Suppressor macrophage treated with lipopolysaccharide for 1 hour (primary cell): ENCODE results near the gene PLA2R1.

Experiments
- DNase-seq, 3 donors: peaks; one replicate each; pipeline ENCODE4 v3.0.0-alpha.2; 2020 to 2022

The PLA2R1 gene

DNA sequence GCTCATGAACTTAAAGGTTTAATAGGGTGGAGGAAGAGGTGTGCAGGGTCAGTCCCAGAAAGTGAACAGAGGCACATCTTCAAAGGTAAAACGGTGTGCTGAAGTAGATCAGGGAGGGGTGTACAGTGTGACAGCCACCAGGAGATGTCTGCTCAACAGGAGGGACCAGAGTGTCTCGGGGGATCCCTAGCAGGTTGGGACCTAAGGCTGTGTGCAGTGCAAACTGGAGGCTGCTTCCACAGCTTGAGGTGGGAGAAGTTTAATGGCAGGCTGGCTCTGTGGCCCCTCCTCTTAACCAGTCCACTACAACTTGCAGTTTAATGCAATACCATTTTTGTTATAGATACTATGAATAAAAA lies 33.2 kb downstream of the PLA2R1 start:
- DNase-seq, result no peak

DNA sequence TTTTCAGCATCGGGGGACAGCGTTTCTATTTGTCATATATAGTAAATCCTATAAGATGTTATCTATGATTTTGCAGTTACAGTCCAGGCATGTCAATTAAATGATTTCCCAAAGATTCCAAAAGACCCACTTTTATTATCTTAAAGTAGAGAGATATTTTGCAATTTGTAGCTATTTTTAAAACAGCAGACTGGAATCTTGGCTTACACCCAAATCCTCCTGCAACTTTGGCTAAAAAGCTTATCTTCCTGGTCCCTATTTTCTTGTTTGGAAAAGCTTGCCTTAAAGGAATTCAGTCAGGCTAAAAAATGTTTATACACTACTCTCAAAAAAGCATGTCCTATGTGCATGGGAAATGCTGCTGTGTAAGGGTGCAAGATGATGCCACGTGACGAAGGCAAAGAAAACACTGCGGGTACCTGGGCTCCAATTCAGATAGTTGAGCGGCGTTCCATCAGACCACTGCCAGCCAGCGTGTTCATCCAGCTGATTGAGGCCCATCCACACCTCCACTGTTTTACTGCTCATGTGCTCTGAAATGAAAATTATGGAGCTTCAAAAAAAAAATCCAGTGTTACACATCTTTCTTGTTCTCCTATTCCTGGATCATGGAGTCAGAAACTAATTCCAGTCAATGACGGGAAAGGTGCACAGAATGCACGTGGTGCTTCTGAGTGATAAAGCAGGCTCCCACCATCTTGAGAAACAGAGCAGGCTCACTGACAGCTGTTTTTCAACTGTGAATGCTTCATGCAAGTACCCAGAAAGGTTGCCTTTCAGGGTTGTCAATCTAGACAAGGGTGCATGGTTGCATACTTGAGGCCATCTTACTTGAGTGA lies 33.8 kb downstream of the PLA2R1 start:
- no peak for DNase-seq

DNA sequence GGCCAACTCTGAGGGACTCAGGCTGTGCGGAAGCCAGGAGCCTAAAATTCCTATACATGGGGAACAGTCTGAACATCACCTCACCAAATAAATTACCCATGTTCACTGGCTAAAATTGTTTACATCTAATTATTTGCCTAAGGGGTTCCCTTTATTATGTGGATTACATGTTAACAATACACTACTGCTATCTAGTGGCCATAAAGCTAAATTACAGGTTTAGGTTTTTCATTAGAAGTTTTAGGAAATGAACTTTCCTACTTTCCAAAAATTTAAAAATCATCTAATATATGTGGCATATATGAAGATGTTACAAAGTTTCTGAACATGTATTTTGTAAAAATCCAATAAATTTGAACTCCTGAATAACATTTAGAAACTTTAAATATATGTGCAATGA lies 40.3 kb downstream of the PLA2R1 start:
- peak; percentile 13 to 69 (median 49) for DNase-seq

DNA sequence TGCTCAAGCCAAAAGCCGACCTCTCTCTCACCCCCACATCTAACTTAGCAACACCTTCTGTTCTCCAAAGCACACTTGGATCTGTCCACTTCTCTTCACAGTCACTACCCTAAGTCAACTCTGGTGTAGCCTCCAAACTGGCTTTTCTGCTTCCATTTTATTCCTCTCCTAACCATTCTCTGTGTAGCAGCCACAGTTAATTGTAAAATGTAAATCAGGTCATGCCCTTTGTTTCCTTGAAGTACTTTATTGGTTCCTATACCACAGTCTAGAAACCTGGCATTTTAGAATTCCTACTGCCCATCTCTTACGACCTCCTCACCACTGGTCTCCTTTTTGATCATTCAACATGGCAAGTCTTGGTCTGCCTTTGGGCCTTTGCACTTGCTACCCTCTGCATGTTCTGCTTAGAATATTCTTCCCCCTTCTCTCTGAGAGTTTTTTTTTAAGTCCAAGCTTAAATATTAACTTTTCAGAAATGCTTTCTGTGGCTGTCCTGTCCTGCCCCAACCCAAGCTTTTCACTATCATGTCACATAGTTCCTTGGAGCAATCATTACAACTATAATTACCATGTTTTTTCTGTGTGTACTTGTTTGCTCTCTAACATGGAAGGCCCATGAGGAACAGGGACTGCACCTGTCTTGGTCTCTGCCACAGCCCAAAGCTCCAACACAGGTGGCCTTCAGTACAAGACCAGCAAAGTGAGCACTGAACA lies 42.9 kb downstream of the PLA2R1 start:
- no peak for DNase-seq

DNA sequence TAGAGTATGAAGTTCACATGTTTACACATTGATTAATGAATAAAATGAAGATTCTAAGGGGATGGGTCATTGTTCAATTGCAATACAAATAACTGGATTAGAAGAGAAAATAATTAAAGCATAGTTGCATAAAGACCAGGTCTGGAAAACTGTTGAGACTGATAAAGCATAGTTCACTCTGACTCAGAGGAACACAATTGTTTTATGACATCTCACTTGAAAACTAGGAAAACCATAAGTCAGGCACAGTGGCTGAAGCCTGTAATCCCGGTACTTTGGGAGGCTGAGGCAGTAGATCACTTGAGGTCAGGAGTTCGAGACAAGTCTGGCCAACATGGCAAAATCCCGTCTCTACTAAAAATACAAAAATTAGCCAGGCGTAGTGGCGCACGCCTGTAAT lies 46.7 kb downstream of the PLA2R1 start:
- no peak for DNase-seq

DNA sequence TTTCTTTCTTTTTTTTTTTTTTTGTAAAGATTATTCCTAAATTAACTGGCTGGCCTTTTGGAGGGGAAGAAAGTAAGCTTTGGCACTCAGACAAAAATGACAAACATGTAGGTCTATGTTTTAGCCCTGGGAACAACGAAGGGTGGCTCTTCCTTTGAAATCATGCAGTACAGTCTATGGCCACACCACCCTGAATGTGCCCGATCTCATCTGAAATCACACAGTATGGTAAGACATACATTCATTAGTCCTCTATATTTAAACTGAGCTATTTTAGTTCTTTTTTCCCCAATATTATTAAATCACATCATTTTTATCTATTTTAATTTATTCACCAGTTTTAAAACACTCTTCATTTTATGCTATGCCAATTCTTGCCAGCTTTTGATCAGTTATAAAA lies 48.2 kb downstream of the PLA2R1 start:
- DNase-seq, result no peak

DNA sequence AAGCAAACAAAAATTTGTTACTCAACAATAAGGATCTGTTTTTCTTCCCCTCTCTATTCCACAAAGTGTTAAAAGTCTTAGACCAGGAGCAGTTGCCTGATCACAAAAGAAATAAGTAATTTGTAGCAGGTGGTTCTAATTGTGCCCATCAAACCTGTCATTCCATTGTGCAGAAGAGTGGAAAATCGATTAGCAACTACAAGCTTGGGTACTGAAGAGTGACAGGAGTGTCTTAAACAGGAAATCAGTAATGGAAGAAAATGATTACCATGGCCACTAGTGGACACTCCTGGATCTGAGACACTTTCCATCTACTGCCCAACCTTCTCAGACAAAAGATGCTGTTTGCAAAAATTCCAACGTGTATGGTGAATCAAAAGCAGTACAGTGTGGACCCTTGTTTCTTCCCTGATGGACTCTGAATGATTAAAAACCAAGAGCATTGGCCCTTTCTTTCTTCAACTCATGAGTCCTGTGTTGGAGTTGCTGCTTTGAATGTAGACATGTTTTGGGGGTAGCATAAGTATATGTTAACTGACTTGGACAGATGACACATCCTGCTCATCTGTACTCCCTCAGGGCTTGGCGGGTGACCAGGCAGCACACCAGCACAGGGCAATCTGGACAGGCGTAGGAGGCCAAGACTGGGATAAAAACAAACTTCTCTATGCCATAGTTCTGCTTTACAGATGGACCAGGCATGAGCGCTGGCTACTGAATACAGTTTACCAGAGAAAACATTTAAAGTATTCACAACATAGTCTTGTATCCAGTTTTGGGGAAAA lies 51.9 kb downstream of the PLA2R1 start:
- DNase-seq, result no peak

DNA sequence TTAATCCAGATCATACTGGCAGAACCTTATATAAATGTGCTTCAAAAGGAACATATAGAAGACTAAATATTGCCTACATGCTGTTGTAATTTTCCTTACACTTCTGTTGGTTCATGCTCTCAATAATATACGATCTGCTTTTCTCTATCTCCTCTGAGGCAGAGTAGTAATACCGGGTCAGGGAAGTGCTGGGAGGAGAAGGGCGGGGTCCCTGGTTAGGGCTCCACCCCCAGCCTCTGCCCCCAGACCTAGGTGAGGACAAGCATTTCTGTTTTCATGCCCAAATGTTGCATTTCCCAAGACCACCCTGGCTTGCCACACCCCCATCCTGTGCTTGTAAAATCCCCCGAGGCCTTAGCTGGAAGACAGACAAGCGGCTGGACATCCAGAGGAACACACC lies 55.3 kb downstream of the PLA2R1 start:
- DNase-seq, result no peak

DNA sequence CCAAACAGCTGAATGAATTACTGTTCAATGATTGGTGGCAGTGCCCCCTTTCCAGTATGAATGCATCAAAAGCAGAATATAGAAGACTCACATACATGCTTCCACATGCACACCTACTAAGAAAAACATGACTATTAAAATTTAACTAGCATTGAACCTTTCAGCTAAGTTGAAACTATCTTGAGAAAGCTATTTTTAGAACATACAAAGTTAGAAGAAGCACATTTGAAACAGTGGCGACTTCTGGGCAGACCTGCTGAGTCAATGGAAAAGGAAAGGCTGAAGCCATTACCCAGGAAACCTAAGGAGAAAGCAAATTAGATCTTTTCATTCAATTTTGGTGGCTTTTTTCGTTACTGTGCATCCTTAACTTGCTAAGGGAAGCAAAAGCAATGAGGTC lies 55.9 kb downstream of the PLA2R1 start:
- no peak for DNase-seq

DNA sequence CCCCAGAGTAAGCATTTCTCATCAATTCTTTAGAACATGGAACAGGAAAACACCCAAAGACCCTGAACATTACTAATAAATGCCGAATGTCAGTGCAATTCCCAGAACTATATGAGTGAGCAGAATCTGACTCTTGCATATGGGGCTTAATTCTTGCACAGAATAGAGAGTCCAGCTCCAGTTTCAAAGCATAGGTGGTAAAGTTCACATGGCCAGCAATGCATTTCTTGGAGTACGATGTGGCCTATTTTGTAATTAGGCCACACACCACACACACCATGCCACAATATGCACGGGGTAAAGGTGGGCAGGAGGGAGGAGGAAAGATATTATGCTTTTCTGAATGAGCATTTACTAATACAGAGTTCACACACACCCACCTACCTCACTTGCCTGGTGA lies 56.5 kb downstream of the PLA2R1 start:
- no peak for DNase-seq

DNA sequence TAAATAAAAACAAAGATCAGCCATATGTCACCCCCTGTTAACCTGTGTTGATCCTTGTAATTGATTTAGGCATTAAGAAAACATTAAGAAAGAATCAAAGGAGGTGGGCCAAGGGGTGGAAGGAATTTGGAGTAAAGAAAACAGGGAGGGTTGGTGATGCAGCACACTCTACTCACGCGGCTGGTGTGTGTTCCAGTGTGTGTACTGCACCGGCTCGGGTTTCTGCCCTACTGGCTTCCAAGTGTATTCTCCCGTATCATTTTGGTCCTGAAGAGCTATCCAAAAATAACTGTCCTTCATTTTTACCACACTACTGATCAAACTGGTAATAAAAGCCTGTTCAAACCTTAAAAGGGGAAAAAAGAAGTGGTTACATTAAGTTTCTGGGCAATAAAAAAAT lies 56.9 kb downstream of the PLA2R1 start:
- DNase-seq, result no peak

DNA sequence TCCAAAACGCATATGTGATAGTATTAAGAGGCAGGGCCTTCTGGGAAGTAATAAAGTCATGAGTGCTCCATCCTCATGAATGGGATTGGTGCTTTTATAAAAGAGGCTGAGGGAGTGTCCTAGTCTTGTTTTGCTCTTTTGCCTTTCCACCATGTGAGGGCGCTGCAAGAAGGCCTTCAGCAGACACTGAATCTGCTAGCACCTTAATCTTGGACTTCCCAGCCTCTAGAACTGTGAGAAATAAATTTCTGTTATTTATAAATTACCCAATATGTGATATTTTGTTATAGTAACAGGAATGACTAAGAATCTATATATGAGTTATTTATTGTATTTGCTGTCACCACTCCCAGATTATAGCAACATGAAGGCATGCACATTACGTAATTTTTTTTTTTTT lies 63.5 kb downstream of the PLA2R1 start:
- DNase-seq, result peak; percentile 25 to 57 (median 30)

DNA sequence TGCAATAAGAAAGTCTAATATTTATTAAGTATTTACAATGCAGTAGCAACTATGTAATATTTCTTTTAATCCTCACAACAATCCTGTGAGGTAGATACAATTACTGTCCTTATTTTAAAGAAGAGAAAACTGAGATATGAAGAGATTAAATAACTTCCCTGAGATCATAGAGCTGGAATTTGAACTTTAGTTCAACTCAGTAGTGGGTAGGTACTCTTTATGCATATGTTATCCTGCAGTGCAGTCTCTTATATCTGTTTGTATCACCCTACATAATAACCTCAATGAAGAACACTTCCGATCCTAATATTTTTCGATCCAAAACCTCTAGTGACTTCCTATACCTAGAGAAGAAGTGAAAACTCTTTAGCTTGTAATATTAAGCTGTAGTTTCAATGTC lies 64.2 kb downstream of the PLA2R1 start:
- no peak for DNase-seq

DNA sequence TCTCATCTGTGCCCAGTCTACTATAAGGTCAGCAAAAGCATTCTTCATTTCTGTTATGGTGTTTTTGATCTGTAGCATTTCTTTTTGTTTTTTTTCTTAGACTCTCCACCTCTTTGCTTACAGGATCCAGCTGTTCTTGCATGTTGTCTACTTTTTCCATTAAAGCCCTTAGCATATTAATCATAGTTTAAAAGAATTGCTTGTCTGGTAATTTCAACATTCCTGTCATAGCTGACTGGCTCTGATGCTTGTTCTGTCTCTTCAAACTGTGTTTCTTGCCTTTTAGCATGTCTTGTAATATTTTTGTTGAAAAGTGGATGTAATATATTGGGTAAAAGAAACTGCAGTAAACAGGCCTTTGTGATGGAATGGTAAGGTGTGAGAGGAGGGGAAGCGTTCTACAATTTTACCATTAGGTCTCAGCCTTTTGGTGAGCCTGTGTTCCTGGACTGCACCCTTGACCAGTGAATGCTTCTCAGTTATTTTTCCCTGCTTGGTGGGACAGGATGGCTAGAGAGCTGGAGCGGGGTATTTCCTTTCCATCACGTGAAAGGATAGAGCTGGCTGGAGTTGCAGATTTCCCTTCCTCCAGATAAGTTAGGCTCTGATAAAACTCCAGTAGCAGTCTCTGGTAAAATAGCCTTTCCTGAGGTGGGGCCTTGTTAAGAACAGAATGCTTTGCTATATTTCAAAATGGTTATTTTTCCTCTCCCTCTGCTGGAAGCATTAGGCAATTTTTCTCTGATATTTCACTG lies 65.4 kb downstream of the PLA2R1 start:
- no peak for DNase-seq

DNA sequence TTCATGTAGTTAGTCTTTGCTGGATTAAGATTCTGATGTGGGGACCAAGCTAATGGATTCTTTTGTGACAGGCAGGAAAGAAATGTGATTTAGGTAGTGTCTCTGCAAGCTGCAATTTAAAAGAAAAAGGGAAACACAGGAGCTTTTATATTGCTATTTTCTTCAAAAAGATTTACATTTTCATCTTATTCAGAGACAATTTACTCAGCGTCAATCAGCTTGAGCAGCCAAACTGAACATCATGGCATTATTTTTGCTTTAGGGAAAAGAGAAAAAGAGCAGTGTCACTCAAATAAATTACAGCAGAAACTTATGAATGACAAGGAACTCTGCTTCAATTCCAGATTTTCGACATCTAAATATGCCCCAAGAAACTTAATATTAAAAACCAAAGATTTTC lies 67.4 kb downstream of the PLA2R1 start:
- DNase-seq, result no peak

DNA sequence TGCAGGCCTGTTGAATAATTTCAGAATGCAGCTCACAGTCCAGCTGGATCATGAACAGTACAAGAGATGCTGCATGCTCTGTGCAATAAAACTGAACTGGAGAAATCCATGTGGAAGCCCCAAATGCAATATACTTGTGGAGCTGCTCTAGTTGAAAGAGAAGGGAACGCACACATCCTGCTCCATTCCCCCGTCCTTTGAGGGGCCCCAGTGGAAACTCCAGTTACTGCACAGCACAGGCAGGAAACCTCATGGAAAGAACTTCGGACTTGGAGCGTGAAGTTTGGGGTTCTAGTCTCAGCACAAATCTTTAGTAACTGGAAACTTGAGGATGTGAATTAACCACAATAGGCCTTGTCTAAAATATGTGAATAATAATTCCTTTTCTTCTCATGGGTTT lies 73.2 kb downstream of the PLA2R1 start:
- no peak for DNase-seq

DNA sequence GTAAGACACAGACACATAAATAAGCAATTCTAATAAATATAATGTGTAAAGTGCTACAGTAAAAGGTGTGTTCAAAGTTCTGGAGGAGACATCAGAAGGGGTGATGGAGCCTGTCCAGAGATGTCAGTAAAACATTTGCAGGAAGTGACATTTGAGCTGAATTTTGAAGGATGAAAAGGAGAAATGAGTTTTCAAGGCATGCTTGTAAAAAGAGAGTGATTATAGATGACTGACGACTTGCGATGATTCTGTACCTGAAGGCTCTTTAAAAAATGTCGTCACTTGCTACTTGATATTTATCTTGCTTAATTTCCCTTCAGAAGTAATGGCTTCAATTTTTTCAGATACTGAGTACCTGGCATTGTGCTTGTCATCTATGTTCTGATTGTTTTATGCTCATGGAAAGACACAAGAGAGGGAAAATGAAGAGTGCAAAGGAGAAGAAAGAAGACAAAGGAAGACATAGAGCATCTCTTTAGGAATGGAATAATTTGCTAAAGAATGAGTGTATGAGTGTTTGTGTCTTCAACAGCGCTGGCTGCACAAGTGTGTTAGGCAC lies 73.9 kb downstream of the PLA2R1 start:
- no peak for DNase-seq

DNA sequence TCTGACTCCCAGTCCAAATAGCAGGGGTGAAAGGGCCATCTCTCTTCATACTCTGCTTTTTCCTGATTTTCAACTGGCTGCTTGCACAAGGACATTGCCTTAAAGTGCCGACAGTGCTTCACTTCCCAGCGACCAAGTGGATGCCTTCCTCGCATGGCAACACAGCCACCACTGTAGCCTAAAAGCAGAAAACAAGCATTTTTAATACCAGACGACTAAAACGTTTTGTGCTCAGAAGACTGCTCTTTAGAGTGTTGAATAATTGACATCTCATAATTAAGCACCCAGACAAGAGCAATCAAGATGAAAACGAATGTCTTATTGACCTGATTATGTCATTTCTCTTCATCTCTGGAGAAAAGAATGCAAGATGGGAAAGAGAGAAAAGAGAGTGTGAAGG lies 75.2 kb downstream of the PLA2R1 start:
- no peak for DNase-seq

DNA sequence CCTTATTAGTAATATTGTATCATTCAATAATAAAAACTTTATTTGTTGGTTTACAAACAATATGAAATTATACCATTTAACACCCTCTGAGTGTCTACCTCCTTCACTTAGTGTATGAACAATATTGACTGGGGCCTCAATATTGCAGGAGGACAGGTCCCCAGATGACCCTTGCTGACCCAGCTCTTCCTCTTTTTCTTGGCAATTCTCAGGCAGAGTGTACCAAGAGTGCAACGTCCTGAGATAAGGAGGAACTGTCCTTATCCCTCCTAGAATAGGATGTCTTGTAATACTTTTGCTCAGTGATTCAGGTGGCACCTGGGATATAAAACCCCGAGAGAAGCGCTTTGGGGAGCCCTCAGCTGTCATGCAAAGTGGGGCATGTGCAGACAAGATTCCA lies 76.8 kb downstream of the PLA2R1 start:
- DNase-seq, result peak in 2 of 3 donors; percentile 7 to 20

DNA sequence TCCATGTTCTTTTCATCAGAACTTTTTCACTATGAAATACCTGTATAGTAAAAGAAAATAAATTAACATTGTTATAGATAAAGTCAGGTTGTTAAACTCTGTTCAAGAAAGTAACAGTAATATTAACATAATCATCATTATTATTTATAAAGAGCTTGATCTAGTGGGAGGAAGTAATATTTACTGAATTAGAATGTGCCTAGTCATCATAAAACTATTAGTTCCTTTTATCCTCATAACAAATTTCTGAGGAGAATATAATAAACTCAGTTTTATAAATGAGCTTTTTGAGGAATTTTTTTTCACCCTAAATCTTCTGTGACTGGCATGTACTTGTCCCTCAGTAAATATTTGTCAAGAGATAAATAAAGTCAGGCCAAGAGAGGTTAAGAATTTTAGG lies 78.4 kb downstream of the PLA2R1 start:
- peak in 1 of 3 donors; percentile 27 for DNase-seq

DNA sequence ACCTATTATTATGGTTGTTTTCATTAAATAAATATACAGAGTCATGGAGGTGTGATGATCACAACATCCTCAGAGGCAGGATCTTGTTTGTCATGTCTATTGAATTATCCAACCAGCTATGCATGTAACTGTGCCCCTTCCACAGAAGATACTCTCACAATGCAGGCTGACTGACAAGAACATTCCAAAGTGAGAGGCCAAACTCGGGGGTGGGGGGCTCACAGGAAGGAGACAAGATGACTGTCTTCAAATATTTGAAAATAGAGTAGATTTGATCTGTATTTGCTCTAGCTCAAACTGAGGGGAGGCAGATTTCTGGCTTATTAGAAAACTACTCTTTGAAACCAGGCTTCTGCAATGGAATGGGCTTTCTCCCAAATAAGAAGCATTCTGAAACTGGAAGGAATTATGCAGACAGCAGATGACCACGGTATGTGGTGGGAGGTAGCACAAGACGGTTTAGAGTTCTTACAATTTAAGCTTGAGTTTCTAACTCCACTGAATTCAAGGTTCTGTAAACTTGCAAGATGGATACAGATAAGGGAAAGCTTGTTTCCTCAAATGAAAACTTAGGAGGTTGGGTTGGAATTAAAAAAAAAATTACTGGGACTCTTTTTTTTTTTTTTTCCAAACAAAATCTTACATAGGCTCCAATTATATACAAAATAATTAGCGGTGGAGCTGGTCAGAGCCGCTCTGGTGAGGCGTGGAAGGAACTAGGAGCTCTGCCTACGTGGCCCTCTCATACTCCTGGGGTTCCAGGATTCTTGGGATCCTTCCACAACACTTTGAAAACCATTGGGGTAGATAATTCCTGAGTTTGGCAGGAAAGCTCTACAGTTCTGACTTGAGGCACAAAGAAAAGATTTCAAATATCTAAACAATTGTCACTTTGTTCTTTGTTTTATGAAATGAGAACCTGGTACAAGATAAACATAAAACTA lies 79.3 kb downstream of the PLA2R1 start:
- DNase-seq, result peak in 1 of 3 donors; percentile 18
